Measurements from ENCODE around the gene HPGDS.
"Not testable (repeated sequence)": the region's sequence is repeated elsewhere in the genome, so short reads cannot be mapped to it uniquely, and the experiment has no call there.

The HPGDS gene

GRCh38 chr4:94357624-94358023 is 15.0 kb upstream of the HPGDS start:
- no peak for DNase-seq (ENCODE audit: low read depth)

- no peak for DNase-seq (ENCODE audit: low read depth)
Measured at GRCh38 chr4:94356444-94356843, 13.8 kb upstream of the HPGDS start.

GRCh38 chr4:94354474-94354896 is 11.8 kb upstream of the HPGDS start:
- no peak for DNase-seq (ENCODE audit: low read depth)

- DNase-seq (ENCODE audit: low read depth) = no peak
Measured at GRCh38 chr4:94352996-94353395, 10.4 kb upstream of the HPGDS start.

- no peak for DNase-seq (ENCODE audit: low read depth)
Measured at GRCh38 chr4:94352163-94352562, 9.5 kb upstream of the HPGDS start.

GRCh38 chr4:94351319-94351718 is 8.7 kb upstream of the HPGDS start:
- DNase-seq (ENCODE audit: low read depth) = no peak

- DNase-seq (ENCODE audit: low read depth) = no peak
Measured at GRCh38 chr4:94350095-94350494, 7.5 kb upstream of the HPGDS start.

GRCh38 chr4:94349193-94349592 is 6.6 kb upstream of the HPGDS start:
- no peak for DNase-seq (ENCODE audit: low read depth)

- no peak for DNase-seq (ENCODE audit: low read depth)
Measured at GRCh38 chr4:94348666-94349065, 6.0 kb upstream of the HPGDS start.

- no peak for DNase-seq (ENCODE audit: low read depth)
Measured at GRCh38 chr4:94346541-94346940, 3.9 kb upstream of the HPGDS start.

GRCh38 chr4:94345969-94346368 is 3.3 kb upstream of the HPGDS start:
- no peak for DNase-seq (ENCODE audit: low read depth)

- no peak for DNase-seq (ENCODE audit: low read depth)
Measured at GRCh38 chr4:94345266-94345665, 2.6 kb upstream of the HPGDS start.

- DNase-seq (ENCODE audit: low read depth) = no peak
Measured at GRCh38 chr4:94344457-94344856, 1.8 kb upstream of the HPGDS start.

- no peak for DNase-seq (ENCODE audit: low read depth)
Measured at GRCh38 chr4:94341481-94342370, 910 bp downstream of the HPGDS start.

- peak; percentile 5 for DNase-seq (ENCODE audit: low read depth)
Measured at GRCh38 chr4:94339779-94340178, 2.9 kb downstream of the HPGDS start.

- DNase-seq (ENCODE audit: low read depth) = no peak
Measured at GRCh38 chr4:94338681-94339351, 3.8 kb downstream of the HPGDS start.

GRCh38 chr4:94336791-94337190 is 5.8 kb downstream of the HPGDS start:
- not testable (repeated sequence) for DNase-seq (ENCODE audit: low read depth)

GRCh38 chr4:94336303-94336702 is 6.3 kb downstream of the HPGDS start:
- no peak for DNase-seq (ENCODE audit: low read depth)

- DNase-seq (ENCODE audit: low read depth) = no peak
Measured at GRCh38 chr4:94334962-94335361, 7.7 kb downstream of the HPGDS start.

- DNase-seq (ENCODE audit: low read depth) = no peak
Measured at GRCh38 chr4:94334476-94334875, 8.2 kb downstream of the HPGDS start.

GRCh38 chr4:94333866-94334265 is 8.8 kb downstream of the HPGDS start:
- no peak for DNase-seq (ENCODE audit: low read depth)

GRCh38 chr4:94332983-94333590 is 9.5 kb downstream of the HPGDS start:
- DNase-seq (ENCODE audit: low read depth) = no peak

GRCh38 chr4:94329933-94330332 is 12.7 kb downstream of the HPGDS start:
- DNase-seq (ENCODE audit: low read depth) = no peak
